Effector memory CD8-positive, alpha-beta T cell (primary cell): Measurements from ENCODE around the gene IL18R1.
A peak's percentile ranks its signal among the peaks of the same experiment; 100 is the strongest.

ENCODE experiments used
- ATAC-seq: fragments of 150-1000 bp; cut with Tn5 transposase; replicated peaks from 2 replicates; pipeline ENCODE4 v1.10.0; 2021; ENCODE audit warnings: mild to moderate bottlenecking, moderate library complexity
- DNase-seq, 3 experiments: peaks; one replicate each; pipeline ENCODE4 v3.0.0; 2021
- H3K27ac Mint-ChIP-seq, 2 donors: one replicate each; pipeline ENCODE4 v1.8.0; 2022; ENCODE audit warnings: mild to moderate bottlenecking in 2 of 2, mixed read lengths in 2 of 2, moderate library complexity in 2 of 2
- H3K27me3 Mint-ChIP-seq, 2 donors: one replicate each; pipeline ENCODE4 v1.8.0; 2022; ENCODE audit warnings: mixed read lengths in 2 of 2
- H3K36me3 Mint-ChIP-seq: one replicate; pipeline ENCODE4 v1.8.0; 2022; ENCODE audit warnings: mild to moderate bottlenecking, moderate library complexity, mixed read lengths; ENCODE audit not compliant: insufficient read depth
- H3K4me1 Mint-ChIP-seq, 2 donors: one replicate each; pipeline ENCODE4 v1.8.0; 2022; ENCODE audit warnings: low read depth in 2 of 2, mixed read lengths in 2 of 2
- H3K4me3 Mint-ChIP-seq, 2 donors: one replicate each; pipeline ENCODE4 v1.8.0; 2022; ENCODE audit warnings: mild to moderate bottlenecking in 2 of 2, mixed read lengths in 2 of 2, moderate library complexity in 2 of 2
- H3K9me3 Mint-ChIP-seq, 2 donors: one replicate each; pipeline ENCODE4 v1.8.0; 2022; ENCODE audit warnings: mixed read lengths in 2 of 2

Gene IL18R1

GRCh38 chr2:102435741-102436140 lies 80.1 kb downstream of the IL18R1 start:
- peaks cover 25 to 30% of the 10 kb centered on the region in 2 donors for H3K4me1 Mint-ChIP-seq
- no peaks in the 10 kb centered on the region for H3K9me3 Mint-ChIP-seq
- no peak for DNase-seq

GRCh38 chr2:102436323-102436722 lies 80.7 kb downstream of the IL18R1 start:
- Mint-ChIP-seq H3K4me1 (peaks cover 22 to 27% of the 10 kb centered on the region in 2 donors), H3K36me3 (peaks cover 10% of the 10 kb centered on the region), H3K4me3 (peak overlapping the region; percentile 4 to 45), H3K27ac (peak overlapping the region; percentile 16 to 27), H3K27me3 (no peaks in the 10 kb centered on the region), H3K9me3 (no peaks in the 10 kb centered on the region)
- DNase-seq = no peak
- peak; percentile 37 for ATAC-seq

More at GRCh38 chr2:102435741-102436140, 80.1 kb downstream of the IL18R1 start:
- Mint-ChIP-seq H3K36me3 (peaks cover 10% of the 10 kb centered on the region), H3K4me3 (peak overlapping the region; percentile 4 to 45), H3K27me3 (no peaks in the 10 kb centered on the region), H3K27ac (peak overlapping the region; percentile 16 to 27)
- no peak for ATAC-seq

- Mint-ChIP-seq H3K4me3 (no peak overlapping the region), H3K4me1 (peaks cover 19 to 25% of the 10 kb centered on the region in 2 donors), H3K9me3 (no peaks in the 10 kb centered on the region), H3K36me3 (peaks cover 10% of the 10 kb centered on the region), H3K27me3 (no peaks in the 10 kb centered on the region), H3K27ac (peak overlapping the region in 1 of 2 donors; percentile 72)
- DNase-seq (no peak), ATAC-seq (no peak)
These were observed 81.5 kb downstream of the IL18R1 start for GRCh38 chr2:102437122-102437521.

- peaks cover 22% of the 10 kb centered on the region in 2 donors for H3K4me1 Mint-ChIP-seq
- no peak overlapping the region for H3K27ac Mint-ChIP-seq
- H3K36me3 Mint-ChIP-seq = peaks cover 10% of the 10 kb centered on the region
- H3K9me3 Mint-ChIP-seq = no peaks in the 10 kb centered on the region
- H3K27me3 Mint-ChIP-seq = no peaks in the 10 kb centered on the region
- H3K4me3 Mint-ChIP-seq = no peak overlapping the region
- DNase-seq (no peak), ATAC-seq (peak; percentile 72)
These were observed 82.5 kb downstream of the IL18R1 start for GRCh38 chr2:102438111-102438510.

GRCh38 chr2:102438578-102438977 lies 83.0 kb downstream of the IL18R1 start:
- Mint-ChIP-seq H3K4me3 (no peak overlapping the region), H3K36me3 (peaks cover 10% of the 10 kb centered on the region), H3K9me3 (no peaks in the 10 kb centered on the region), H3K4me1 (peaks cover 22 to 23% of the 10 kb centered on the region in 2 donors), H3K27me3 (no peaks in the 10 kb centered on the region), H3K27ac (no peak overlapping the region)
- no peak for DNase-seq
- ATAC-seq = no peak

- DNase-seq = no peak
- Mint-ChIP-seq H3K4me1 (peaks cover 22 to 23% of the 10 kb centered on the region in 2 donors), H3K36me3 (peaks cover 10% of the 10 kb centered on the region)
These were observed 83.6 kb downstream of the IL18R1 start for GRCh38 chr2:102439065-102439695.

GRCh38 chr2:102442967-102443828 lies 87.6 kb downstream of the IL18R1 start:
- peak overlapping the region; percentile 10 to 50 for H3K4me3 Mint-ChIP-seq
- ATAC-seq (peak; percentile 90), DNase-seq (peak; percentile 42 to 61 (median 48))

More at GRCh38 chr2:102439065-102439695, 83.6 kb downstream of the IL18R1 start:
- no peaks in the 10 kb centered on the region for H3K27me3 Mint-ChIP-seq
- no peaks in the 10 kb centered on the region for H3K9me3 Mint-ChIP-seq
- no peak overlapping the region for H3K4me3 Mint-ChIP-seq
- H3K27ac Mint-ChIP-seq = no peak overlapping the region
- no peak for ATAC-seq

GRCh38 chr2:102444233-102444632 lies 88.6 kb downstream of the IL18R1 start:
- Mint-ChIP-seq H3K27me3 (no peaks in the 10 kb centered on the region), H3K36me3 (peaks cover 33% of the 10 kb centered on the region), H3K4me3 (no peak overlapping the region), H3K27ac (no peak overlapping the region), H3K9me3 (no peaks in the 10 kb centered on the region), H3K4me1 (peaks cover 5% of the 10 kb centered on the region in 2 donors)
- ATAC-seq (no peak), DNase-seq (no peak)

More at GRCh38 chr2:102442967-102443828, 87.6 kb downstream of the IL18R1 start:
- Mint-ChIP-seq H3K36me3 (peaks cover 25% of the 10 kb centered on the region), H3K9me3 (no peaks in the 10 kb centered on the region), H3K27ac (no peak overlapping the region), H3K4me1 (peaks cover 5% of the 10 kb centered on the region in 2 donors), H3K27me3 (no peaks in the 10 kb centered on the region)

- Mint-ChIP-seq H3K36me3 (peaks cover 45% of the 10 kb centered on the region), H3K4me1 (peaks cover 5% of the 10 kb centered on the region in 2 donors), H3K27ac (no peak overlapping the region), H3K4me3 (no peak overlapping the region), H3K27me3 (no peaks in the 10 kb centered on the region), H3K9me3 (no peaks in the 10 kb centered on the region)
- no peak for DNase-seq
- no peak for ATAC-seq
These were observed 91.3 kb downstream of the IL18R1 start for GRCh38 chr2:102446936-102447335.
